Measurements from ENCODE around the gene CD2BP2. TPM values are rescaled to one million over a fixed set of nuclear protein-coding genes. Genes with fewer than 3 reads are reported as not detected.

Gene CD2BP2
- total and polyA plus RNA-seq, 2 of the 13 experiments (the other 11 are each of a cell fraction or from before 2014, with no cell fraction given) = 24.9 to 54.6 TPM

DNA sequence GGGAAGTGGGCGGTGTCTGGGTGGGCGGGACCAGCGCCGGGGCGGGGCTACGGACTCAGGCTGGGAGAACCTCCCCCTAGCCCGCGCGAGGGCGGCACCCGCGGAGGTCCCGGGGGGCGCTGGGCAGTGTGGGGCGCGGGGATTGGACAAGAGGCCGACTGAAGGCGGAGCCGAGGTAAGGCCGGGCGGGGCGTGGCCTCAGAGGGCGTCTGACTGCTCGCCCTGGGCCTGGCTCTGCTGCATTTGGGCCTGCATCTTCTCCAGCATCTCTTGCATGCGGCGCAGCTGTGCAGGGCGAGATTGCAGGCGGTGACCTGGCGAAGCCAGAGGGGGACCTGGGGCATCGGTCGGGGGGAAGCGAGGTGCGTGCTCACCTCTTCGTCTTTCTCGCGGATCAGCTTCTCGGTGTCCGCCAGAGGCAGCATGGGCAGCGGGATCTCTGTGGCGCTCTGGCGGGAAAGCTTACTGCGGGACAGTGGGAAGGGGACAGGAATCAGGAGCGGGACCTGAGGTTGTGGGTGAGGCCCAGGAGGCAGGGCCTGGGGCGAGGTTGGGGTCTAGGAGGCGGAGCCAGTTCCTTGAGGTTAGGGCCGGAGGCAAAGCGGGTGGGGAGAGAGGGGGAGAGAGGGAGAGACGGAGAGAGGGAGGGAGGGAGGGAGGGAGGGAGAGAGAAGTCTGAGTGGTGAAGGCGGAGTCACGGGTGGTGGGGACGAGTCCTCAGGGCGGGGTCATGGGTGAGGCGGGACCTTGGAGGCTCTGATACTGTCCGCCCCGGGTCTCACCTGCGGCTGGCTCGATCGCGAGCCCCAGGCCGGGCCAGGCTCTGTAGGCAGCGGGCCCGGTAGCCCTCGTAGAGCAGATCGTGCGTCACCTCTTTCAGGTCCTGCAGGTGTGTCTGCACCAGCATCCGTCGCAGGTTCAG lies 23.4 kb upstream of the CD2BP2 start (continued):
- TF ChIP-seq MAZ (IDR thresholded peaks at IDR 0.05; ENCODE audit: borderline replicate concordance, low read depth, low read length) (no peak; the same call in 1 of the 2 replicates), MAZ (CRISPR knock-in tag; IDR thresholded peaks at IDR 0.05; ENCODE audit: low read depth) (peak; percentile 41; the same call in 1 of the 2 replicates), ZNF230 (CRISPR knock-in tag; IDR thresholded peaks at IDR 0.05) (peak; percentile 91), NR2F6 (IDR thresholded peaks at IDR 0.05) (no peak), NR2F6 (CRISPR knock-in tag; IDR thresholded peaks at IDR 0.05) (peak; percentile 17; the same call in 1 of the 2 replicates), SP5 (CRISPR knock-in tag; IDR thresholded peaks at IDR 0.05; ENCODE audit: borderline replicate concordance, low read depth) (peak; percentile 87), FOXM1 (CRISPR knock-in tag; IDR thresholded peaks at IDR 0.05) (peak; percentile 53; the same call in 1 of the 2 replicates), ZNF276 (CRISPR knock-in tag; IDR thresholded peaks at IDR 0.05; ENCODE audit: low read depth) (peak; percentile 94), ZNF432 (CRISPR knock-in tag; IDR thresholded peaks at IDR 0.05; ENCODE audit: borderline replicate concordance) (no peak), E2F2 (CRISPR knock-in tag; IDR thresholded peaks at IDR 0.05; ENCODE audit: borderline replicate concordance) (peak; percentile 77; the same call in 1 of the 2 replicates), ZNF501 (CRISPR knock-in tag; IDR thresholded peaks at IDR 0.05) (peak; percentile 90), DMAP1 (CRISPR knock-in tag; IDR thresholded peaks at IDR 0.05) (peak; percentile 51; the same call in 1 of the 2 replicates), ZBTB33 (CRISPR knock-in tag; IDR thresholded peaks at IDR 0.05) (0 out of 2 replicates have a peak, but pooled peaks have one; percentile 36), FIP1L1 (IDR thresholded peaks at IDR 0.05; ENCODE audit: borderline replicate concordance, insufficient read depth, low read depth, low read length) (peak; percentile 4; the same call in 1 of the 2 replicates), MED13 (CRISPR knock-in tag; IDR thresholded peaks at IDR 0.05) (no peak), NR2F2 (IDR thresholded peaks at IDR 0.05; ENCODE audit: borderline replicate concordance, low read depth) (peak; percentile 44; the same call in 1 of the 2 replicates), TGIF2 (CRISPR knock-in tag; IDR thresholded peaks at IDR 0.05) (peak; percentile 43), RNF2 (conservative IDR thresholded peaks at IDR 0.05; ENCODE audit: low read depth) (peak; percentile 34; the same call in 1 of the 2 replicates), ZNF598 (CRISPR knock-in tag; IDR thresholded peaks at IDR 0.05; ENCODE audit: borderline replicate concordance) (peak; percentile 51; the same call in 1 of the 2 replicates), ZNF775 (CRISPR knock-in tag; IDR thresholded peaks at IDR 0.05; ENCODE audit: borderline replicate concordance) (peak; percentile 81; the same call in 1 of the 2 replicates), NFIC (IDR thresholded peaks at IDR 0.05; ENCODE audit: low read length) (no peak), ZNF768 (CRISPR knock-in tag; IDR thresholded peaks at IDR 0.05) (peak; percentile 51; the same call in 1 of the 2 replicates), ZNF772 (CRISPR knock-in tag; IDR thresholded peaks at IDR 0.05) (peak; percentile 8; the same call in 1 of the 2 replicates)
- TF ChIP-seq, protein P1, sequence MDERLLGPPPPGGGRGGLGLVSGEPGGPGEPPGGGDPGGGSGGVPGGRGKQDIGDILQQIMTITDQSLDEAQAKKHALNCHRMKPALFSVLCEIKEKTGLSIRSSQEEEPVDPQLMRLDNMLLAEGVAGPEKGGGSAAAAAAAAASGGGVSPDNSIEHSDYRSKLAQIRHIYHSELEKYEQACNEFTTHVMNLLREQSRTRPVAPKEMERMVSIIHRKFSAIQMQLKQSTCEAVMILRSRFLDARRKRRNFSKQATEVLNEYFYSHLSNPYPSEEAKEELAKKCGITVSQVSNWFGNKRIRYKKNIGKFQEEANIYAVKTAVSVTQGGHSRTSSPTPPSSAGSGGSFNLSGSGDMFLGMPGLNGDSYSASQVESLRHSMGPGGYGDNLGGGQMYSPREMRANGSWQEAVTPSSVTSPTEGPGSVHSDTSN (CRISPR knock-in tag; IDR thresholded peaks at IDR 0.05) = no peak
